SK-N-DZ (cell line): ENCODE data around the gene DNAJB14. TPM values are rescaled to one million over a fixed set of nuclear protein-coding genes. Genes with fewer than 3 reads are reported as not detected.
"Not testable (repeated sequence)": the region's sequence is repeated elsewhere in the genome, so short reads cannot be mapped to it uniquely, and the experiment has no call there.

Source experiments
- DNase-seq: peaks from one replicate; pipeline ENCODE4 v3.0.0-alpha.2; 2015; ENCODE audit warnings: low spot score
- polyA plus RNA-seq, 2 experiments: library from polyadenylated mRNA; depleted of rRNA; stranded (reverse); fragments of >200 nt; gene quantifications; 2 replicates each; pipeline ENCODE4 v1.2.3, GENCODE V29; 2014

The DNAJB14 gene
- 10.7 and 15.2 TPM in 2 replicates for polyA plus RNA-seq (2014; cell fraction: cytosol; rRNA removed)
- 19.3 and 26.3 TPM in 2 replicates for polyA plus RNA-seq (2014; cell fraction: nucleus; rRNA removed)

- peak; percentile 64 for DNase-seq
These were observed at the start of gene DNAJB14 for GRCh38 chr4:99946356-99947189. DNAJB14 (minus strand) TSS chr4:99946618; CDS start chr4:99946571, 47 bp downstream.

GRCh38 chr4:99991741-99992140 is 45.3 kb upstream of the DNAJB14 start:
- no peak for DNase-seq

GRCh38 chr4:99987681-99988080 is 41.3 kb upstream of the DNAJB14 start:
- DNase-seq = no peak

GRCh38 chr4:99986792-99987191 is 40.4 kb upstream of the DNAJB14 start:
- no peak for DNase-seq

- no peak for DNase-seq
These were observed 37.0 kb upstream of the DNAJB14 start for GRCh38 chr4:99983289-99983943.

- no peak for DNase-seq
These were observed 33.5 kb upstream of the DNAJB14 start for GRCh38 chr4:99979872-99980271.

- no peak for DNase-seq
These were observed 25.2 kb upstream of the DNAJB14 start for GRCh38 chr4:99971453-99972111.

- no peak for DNase-seq
These were observed 21.9 kb upstream of the DNAJB14 start for GRCh38 chr4:99968330-99968729.

GRCh38 chr4:99966692-99967091 is 20.3 kb upstream of the DNAJB14 start:
- no peak for DNase-seq

GRCh38 chr4:99965674-99966350 is 19.4 kb upstream of the DNAJB14 start:
- DNase-seq = no peak

GRCh38 chr4:99965173-99965572 is 18.8 kb upstream of the DNAJB14 start:
- DNase-seq = no peak

GRCh38 chr4:99961711-99962110 is 15.3 kb upstream of the DNAJB14 start:
- DNase-seq = no peak

GRCh38 chr4:99960648-99961047 is 14.2 kb upstream of the DNAJB14 start:
- DNase-seq = no peak

GRCh38 chr4:99958207-99958606 is 11.8 kb upstream of the DNAJB14 start:
- not testable (repeated sequence) for DNase-seq

GRCh38 chr4:99950913-99951254 is 4.5 kb upstream of the DNAJB14 start:
- no peak for DNase-seq

GRCh38 chr4:99949999-99950912 is 3.8 kb upstream of the DNAJB14 start, which contains the start of gene H2AZ1:
H2AZ1 (minus strand) TSS chr4:99950275; CDS start chr4:99950170, 105 bp downstream.
- peak; percentile 97 for DNase-seq

- peak; percentile 91 for DNase-seq
These were observed 2.9 kb upstream of the DNAJB14 start for GRCh38 chr4:99949034-99949998.

GRCh38 chr4:99947608-99948007 is 1.2 kb upstream of the DNAJB14 start:
- DNase-seq = no peak

- no peak for DNase-seq
These were observed 766 bp upstream of the DNAJB14 start for GRCh38 chr4:99947190-99947578.
